Globus pallidus (tissue), 1 donor: ENCODE results near the gene DLGAP3.
A peak's percentile ranks its signal among the peaks of the same experiment; 100 is the strongest.

Experiments used
- DNase-seq: peaks from one replicate; pipeline ENCODE4 v3.0.0-alpha.2; 2015; ENCODE audit warnings: low spot score

Gene DLGAP3

GRCh38 chr1:34867415-34867814, 62.0 kb downstream of the DLGAP3 start:
- DNase-seq: no peak

- DNase-seq: no peak
Measured at GRCh38 chr1:34866762-34867109, 62.7 kb downstream of the DLGAP3 start.

DNA sequence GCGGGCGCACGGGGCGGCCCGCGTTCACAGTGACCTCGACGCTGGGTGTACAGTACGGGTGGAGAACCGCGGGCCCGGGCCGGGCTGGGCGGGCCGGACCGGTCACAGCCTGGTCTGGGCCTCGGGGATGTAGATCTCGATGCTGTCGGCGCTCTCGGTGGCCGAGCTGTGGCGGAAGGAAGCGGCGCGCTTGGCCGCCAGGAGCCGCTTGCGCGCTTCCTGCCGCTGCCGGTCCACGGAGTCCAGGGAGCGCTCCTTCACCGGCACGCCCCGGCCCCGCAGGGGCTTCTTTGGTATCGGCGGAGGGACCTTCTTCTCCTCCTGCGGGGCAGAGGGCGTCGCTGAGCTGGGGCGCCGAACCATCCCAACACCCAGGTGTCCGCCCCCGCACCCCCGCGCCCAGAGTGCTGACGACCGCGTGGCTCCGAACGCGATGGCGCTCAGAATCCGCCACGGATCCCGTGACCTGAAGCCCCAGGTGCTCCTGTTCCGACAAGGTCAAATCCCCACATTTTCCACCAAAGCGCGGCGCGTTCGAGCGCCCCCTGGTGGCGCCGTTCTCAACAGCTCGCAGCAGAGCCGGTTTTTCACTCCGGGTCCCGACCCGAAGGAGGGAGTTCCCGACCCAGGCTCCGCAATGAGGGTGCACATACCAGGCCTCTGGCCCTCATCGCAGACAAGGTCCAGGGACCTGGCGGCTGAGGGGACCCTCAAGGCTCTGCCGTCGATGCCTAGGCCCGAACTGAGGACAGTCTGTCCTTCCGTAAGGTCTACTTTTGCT, 63.3 kb downstream of the DLGAP3 start:
- peak; percentile 52 for DNase-seq

- DNase-seq: no peak
Measured at GRCh38 chr1:34865573-34865972, 63.9 kb downstream of the DLGAP3 start.

GRCh38 chr1:34864759-34865158, 64.7 kb downstream of the DLGAP3 start:
- DNase-seq: no peak

DNA sequence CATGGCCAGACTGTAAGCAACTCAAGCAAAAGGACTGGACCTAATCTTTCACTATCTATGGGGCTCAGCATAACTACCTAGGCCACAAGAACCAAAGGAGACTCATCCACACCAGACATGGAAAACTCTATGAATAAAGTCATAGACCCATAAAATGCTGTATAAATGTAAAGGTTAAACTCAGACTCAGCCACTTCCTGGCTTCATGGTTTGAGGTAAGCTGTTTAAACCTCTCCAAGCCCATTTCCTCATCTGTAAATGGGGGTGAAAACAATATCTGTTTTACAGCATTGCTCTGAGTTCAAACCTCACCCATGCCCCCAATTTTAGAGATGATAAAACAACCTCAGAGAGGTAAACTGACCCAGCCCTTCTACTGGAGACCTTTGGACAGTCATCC, 65.9 kb downstream of the DLGAP3 start:
- DNase-seq: no peak

DNA sequence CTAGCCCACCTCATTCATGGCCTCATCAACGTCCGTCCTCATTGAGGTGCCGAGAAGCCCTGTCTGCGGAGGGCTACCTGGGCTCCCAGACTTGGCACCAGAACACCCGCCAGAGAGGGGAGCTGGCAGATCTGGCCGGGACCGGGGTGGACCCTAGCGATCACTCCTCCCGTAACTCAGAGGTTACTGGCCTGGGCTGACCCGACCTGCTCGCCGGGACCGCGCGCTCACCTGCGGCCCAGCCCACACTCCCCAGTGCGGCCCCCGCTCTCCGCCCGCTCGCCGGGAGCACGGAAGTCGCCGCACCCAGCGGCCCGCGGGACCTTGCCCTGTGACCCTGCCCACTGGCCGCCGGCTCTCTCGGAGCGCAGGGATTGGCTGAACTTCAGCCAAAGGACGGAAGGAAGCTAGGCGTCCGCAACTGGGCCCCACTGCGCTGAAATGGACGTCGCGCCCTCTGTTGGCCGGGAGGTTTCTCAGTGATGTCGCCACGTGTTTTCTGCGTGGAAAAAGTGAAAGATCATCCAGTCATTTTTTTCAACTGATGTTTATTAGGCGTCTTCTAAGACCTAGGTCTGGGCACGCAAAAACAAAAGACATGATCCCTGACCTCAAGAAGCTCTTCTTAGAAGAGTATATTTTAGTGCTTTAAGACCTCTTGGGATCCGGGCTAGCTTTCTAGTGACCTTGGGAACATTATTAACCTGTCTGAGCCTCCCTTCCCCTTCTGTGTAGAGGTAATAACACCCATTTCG, 69.8 kb downstream of the DLGAP3 start, which contains the start of gene SMIM12:
SMIM12 (minus strand) TSS at position 304 of the 755 bp plus-strand sequence. CDS start 3,772 bp downstream, outside the sequence.
- DNase-seq: peak; percentile 91

GRCh38 chr1:34858901-34859445, 70.5 kb downstream of the DLGAP3 start:
- DNase-seq: no peak

GRCh38 chr1:34856697-34857096, 72.8 kb downstream of the DLGAP3 start:
- no peak for DNase-seq

DNA sequence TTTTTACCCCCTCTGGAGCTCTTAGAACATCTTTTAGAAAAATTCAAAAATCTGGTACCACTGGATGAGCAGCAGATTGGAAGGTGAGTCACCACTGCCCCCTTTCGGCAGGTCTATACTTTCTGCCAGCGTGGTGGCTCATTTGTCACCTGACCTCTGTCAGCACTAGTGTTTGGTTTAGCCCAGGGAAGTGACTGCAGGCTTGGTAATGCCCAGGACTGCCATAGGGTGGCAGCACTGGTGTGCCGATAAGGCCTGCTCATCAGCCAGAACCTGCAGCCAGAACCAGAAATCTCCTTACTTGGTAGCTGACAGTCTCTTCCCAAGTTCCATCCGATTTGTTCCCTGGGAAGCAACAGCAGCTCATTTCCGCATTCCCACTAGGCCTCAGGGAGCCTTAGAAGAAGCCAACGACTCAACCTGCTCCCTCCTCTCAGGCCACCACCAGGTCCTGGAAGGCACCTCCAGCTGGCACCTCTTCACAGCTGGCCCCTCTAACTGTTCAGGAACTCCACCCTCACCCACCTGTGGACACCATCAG, 76.7 kb downstream of the DLGAP3 start:
- peak; percentile 91 for DNase-seq

- DNase-seq: no peak
Measured at GRCh38 chr1:34851431-34852105, 77.9 kb downstream of the DLGAP3 start.

- DNase-seq: no peak
Measured at GRCh38 chr1:34850382-34850781, 79.1 kb downstream of the DLGAP3 start.

GRCh38 chr1:34847094-34847493, 82.4 kb downstream of the DLGAP3 start:
- no peak for DNase-seq

- DNase-seq: no peak
Measured at GRCh38 chr1:34846265-34846664, 83.2 kb downstream of the DLGAP3 start.

DNA sequence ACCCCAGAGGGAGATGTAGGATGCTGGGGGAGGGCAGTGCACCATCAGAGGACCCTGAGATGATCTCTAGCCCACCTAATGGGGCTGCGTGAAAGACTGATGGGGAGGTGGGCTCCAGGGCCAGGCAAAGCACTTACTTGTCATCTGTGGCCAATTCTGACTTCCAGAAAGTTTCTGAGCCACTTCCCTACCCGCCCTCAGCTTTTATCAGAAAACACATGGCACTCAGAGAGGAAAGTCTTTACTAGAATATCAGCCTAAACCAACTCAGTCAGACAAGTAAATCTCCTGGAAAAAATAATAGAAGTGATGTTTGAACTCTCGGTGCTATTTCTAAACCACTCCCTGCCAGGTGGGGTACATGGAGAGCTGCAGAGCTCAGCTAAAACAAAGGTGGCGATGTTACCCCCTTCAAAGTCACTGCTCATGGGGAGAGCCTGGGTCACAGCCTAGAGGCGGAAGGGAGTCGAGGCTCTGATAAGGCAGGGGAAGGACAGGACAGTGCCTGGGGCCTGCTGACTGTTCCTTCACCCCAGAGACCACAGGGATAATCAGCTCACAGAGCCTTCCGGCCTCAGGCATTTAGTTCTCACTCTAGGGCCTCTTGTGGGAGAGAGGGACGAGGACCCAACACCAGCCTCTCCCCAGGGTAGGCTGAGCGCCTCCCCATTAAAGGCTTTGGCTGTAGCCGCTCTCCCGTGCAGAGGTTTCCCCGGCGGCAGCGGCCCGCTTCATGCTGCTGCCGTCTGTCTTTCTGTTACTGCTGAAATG, 84.1 kb downstream of the DLGAP3 start:
- DNase-seq: no peak

- DNase-seq: peak; percentile 58
Measured at GRCh38 chr1:34844252-34844634, 85.2 kb downstream of the DLGAP3 start.

DNA sequence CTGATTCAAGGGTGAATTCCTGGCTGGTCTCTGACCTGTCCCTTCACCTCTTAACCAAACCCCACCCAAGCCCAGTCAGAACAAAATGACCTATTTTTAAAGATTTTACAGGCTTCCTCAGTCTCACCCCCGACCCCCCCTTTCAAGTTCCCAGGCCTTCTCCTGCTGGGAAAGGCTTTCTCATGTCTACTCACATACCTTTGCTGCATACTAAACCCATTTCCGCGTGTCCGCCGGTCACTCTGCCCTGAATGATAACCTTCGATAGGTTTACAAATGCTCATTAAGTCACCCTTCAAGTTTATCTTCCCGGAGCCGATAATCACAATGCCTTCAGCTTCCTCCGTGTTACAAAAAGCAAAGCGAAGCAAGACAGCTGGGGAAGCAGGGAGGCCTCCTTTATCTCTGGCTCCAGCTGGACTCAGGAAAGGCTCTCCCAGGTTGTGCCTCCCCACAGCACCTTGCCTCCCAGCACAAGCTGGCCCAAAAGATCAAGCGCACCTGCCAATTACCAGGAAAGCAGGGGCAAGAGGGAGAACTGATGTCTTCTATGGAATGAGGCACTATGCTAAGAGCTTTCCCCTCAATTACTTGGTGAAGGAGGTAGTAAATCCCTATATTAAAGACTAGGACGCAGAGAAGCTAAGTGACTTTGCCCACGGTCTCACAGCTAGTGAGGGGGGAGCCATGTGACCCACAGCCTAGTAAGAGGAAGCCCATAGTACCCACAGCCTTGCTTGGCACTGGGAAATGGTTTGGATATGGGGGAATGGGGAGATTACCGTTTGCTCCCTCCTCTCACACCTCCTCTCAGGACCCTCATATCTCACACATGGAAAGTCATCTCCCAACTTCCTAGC, 85.8 kb downstream of the DLGAP3 start:
- DNase-seq: no peak

- DNase-seq: no peak
Measured at GRCh38 chr1:34842952-34843371, 86.5 kb downstream of the DLGAP3 start.

GRCh38 chr1:34842073-34842472, 87.4 kb downstream of the DLGAP3 start:
- DNase-seq: no peak

DNA sequence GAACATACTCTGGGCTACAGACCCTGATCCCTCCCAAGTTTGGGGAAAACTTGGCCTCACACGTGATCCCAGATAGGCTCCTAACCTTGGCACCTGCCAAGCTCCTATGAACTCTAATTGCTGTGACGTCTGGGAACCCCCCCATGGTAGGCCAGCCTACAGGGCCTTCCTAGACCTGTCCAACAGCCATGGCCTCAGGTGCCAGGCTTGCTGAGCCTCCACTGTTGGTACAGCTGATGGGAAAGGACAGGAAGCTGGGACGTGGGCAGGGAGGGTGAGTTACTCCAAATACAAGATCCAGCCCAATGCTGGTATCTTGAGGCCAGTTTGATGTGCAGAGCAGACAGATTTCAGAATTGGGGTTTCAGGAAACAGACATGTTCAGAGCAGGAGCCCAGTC, 89.0 kb downstream of the DLGAP3 start:
- DNase-seq: no peak
